ENCODE data around the gene MYO9A.

GRCh38 chr15:72063186-72063585 is 54.8 kb downstream of the MYO9A start:
- no peak for TF ChIP-seq CTCF (IDR thresholded peaks at IDR 0.05)
- no peak for TF ChIP-seq REST (IDR thresholded peaks at IDR 0.05; ENCODE audit: insufficient read depth in 1 of 2, low read depth in 2 of 2, low read length in 1 of 2)
- TF ChIP-seq POLR2AphosphoS5 (IDR thresholded peaks at IDR 0.05; ENCODE audit: low read depth, low read length) = no peak

Measured in Panc1 (cell line).